ENCODE results near the gene UHRF1.
"Not testable (repeated sequence)": the region's sequence is repeated elsewhere in the genome, so short reads cannot be mapped to it uniquely, and the experiment has no call there.

The UHRF1 gene

GRCh38 chr19:4909156-4909896, at the start of gene UHRF1:
Gene UHRF1 (plus strand): TSS chr19:4909501. CDS start chr19:4910886, 1,385 bp downstream.
- no peak for FAIRE-seq

GRCh38 chr19:4859697-4860096, 49.6 kb upstream of the UHRF1 start:
- FAIRE-seq: no peak

- no peak for FAIRE-seq
These were observed 48.2 kb upstream of the UHRF1 start for GRCh38 chr19:4861147-4861546.

GRCh38 chr19:4866595-4867424, 42.5 kb upstream of the UHRF1 start:
- FAIRE-seq: no peak

GRCh38 chr19:4867534-4868285, 41.6 kb upstream of the UHRF1 start, which contains the start of gene PLIN3:
Gene PLIN3 (minus strand): TSS chr19:4867667. CDS start chr19:4861394, 6,273 bp downstream.
- FAIRE-seq: no peak

- no peak for FAIRE-seq
These were observed 40.9 kb upstream of the UHRF1 start for GRCh38 chr19:4868286-4868834.

- FAIRE-seq: no peak
These were observed 39.1 kb upstream of the UHRF1 start for GRCh38 chr19:4870025-4870700.

- FAIRE-seq: no peak
These were observed 37.6 kb upstream of the UHRF1 start for GRCh38 chr19:4871711-4872110.

GRCh38 chr19:4873930-4874329, 35.4 kb upstream of the UHRF1 start:
- FAIRE-seq: no peak

- FAIRE-seq: no peak
These were observed 31.4 kb upstream of the UHRF1 start for GRCh38 chr19:4877753-4878490.

- FAIRE-seq: no peak
These were observed 30.8 kb upstream of the UHRF1 start for GRCh38 chr19:4878491-4878968.

- no peak for FAIRE-seq
These were observed 30.3 kb upstream of the UHRF1 start for GRCh38 chr19:4879041-4879440.

- not testable (repeated sequence) for FAIRE-seq
These were observed 26.4 kb upstream of the UHRF1 start for GRCh38 chr19:4882874-4883273.

- FAIRE-seq: not testable (repeated sequence)
These were observed 24.3 kb upstream of the UHRF1 start for GRCh38 chr19:4884993-4885392.

- not testable (repeated sequence) for FAIRE-seq
These were observed 21.5 kb upstream of the UHRF1 start for GRCh38 chr19:4887803-4888202.

- FAIRE-seq: no peak
These were observed 20.1 kb upstream of the UHRF1 start for GRCh38 chr19:4889034-4889815.

- FAIRE-seq: no peak
These were observed 18.2 kb upstream of the UHRF1 start for GRCh38 chr19:4891066-4891465.

GRCh38 chr19:4892962-4893361, 16.3 kb upstream of the UHRF1 start:
- FAIRE-seq: not testable (repeated sequence)

GRCh38 chr19:4896372-4896771, 12.9 kb upstream of the UHRF1 start:
- FAIRE-seq: no peak

- FAIRE-seq: no peak
These were observed 12.2 kb upstream of the UHRF1 start for GRCh38 chr19:4897146-4897545.
